Cardiac muscle cell (in vitro differentiated cells and primary cell): Measurements from ENCODE around the gene ATP8A2. TPM values are rescaled to one million over a fixed set of nuclear protein-coding genes. Genes with fewer than 3 reads are reported as not detected.

ENCODE experiments used
- DNase-seq, 2 donors: peaks; one replicate each; pipeline versions ENCODE4 v3.0.0 to v3.0.0-alpha.2; 2010 to 2017; ENCODE audit warnings: low read depth in 1 of 2, low spot score in 1 of 2
- H3K27ac ChIP-seq: fragments of 200-600 bp; sonication (generic); 2 replicates; pipeline ENCODE4 v1.5.1; 2016
- H3K27me3 ChIP-seq: fragments of 200-600 bp; sonication (generic); 2 replicates; pipeline ENCODE4 v1.6.0; 2016; ENCODE audit warnings: control low read depth
- H3K36me3 ChIP-seq: fragments of 200-600 bp; sonication (generic); 2 replicates; pipeline ENCODE4 v1.5.1; 2016; ENCODE audit warnings: control low read depth
- H3K4me1 ChIP-seq: fragments of 200-600 bp; sonication (generic); 2 replicates; pipeline ENCODE4 v1.8.1; 2017; ENCODE audit warnings: low read depth, mild to moderate bottlenecking, mixed run types
- H3K4me3 ChIP-seq: fragments of 200-600 bp; sonication (generic); 2 replicates; pipeline ENCODE4 v1.5.1; 2016; ENCODE audit warnings: mild to moderate bottlenecking
- H3K9me3 ChIP-seq: fragments of 200-600 bp; sonication (generic); 2 replicates; pipeline ENCODE4 v1.5.1; 2017; ENCODE audit warnings: low read depth, mild to moderate bottlenecking, control low read depth
- polyA plus RNA-seq: library from polyadenylated mRNA; unstranded; fragments of >200 nt; fragmentation: Nextera tagmentation; extraction: Ambion mirVana; gene quantifications from 2 replicates; pipeline ENCODE4 v1.2.1, GENCODE V29; 2016
- total RNA-seq: library from RNA; depleted of rRNA; stranded (reverse); fragments of >200 nt; gene quantifications from 2 replicates; pipeline ENCODE4 v1.2.3, GENCODE V29; 2016
- TF ChIP-seq, protein P1 (sequence below): IDR thresholded peaks from 2 replicates; pipeline ENCODE4 v1.5.1; 2012; ENCODE audit warnings: low read depth, mild to moderate bottlenecking, low read length

Gene ATP8A2
- total and polyA plus RNA-seq, 2 experiments from 2014 or later, result 0.86 to 0.89 TPM

- no peak overlapping the region for H3K4me3 ChIP-seq
- DNase-seq, result no peak
- TF ChIP-seq, protein P1, sequence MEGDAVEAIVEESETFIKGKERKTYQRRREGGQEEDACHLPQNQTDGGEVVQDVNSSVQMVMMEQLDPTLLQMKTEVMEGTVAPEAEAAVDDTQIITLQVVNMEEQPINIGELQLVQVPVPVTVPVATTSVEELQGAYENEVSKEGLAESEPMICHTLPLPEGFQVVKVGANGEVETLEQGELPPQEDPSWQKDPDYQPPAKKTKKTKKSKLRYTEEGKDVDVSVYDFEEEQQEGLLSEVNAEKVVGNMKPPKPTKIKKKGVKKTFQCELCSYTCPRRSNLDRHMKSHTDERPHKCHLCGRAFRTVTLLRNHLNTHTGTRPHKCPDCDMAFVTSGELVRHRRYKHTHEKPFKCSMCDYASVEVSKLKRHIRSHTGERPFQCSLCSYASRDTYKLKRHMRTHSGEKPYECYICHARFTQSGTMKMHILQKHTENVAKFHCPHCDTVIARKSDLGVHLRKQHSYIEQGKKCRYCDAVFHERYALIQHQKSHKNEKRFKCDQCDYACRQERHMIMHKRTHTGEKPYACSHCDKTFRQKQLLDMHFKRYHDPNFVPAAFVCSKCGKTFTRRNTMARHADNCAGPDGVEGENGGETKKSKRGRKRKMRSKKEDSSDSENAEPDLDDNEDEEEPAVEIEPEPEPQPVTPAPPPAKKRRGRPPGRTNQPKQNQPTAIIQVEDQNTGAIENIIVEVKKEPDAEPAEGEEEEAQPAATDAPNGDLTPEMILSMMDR, result no peak
Measured at GRCh38 chr13:25796474-25796873, 424.7 kb downstream of the ATP8A2 start.

GRCh38 chr13:25798998-25799397 is 427.2 kb downstream of the ATP8A2 start:
- Histone ChIP-seq H3K4me1 (peaks cover 10% of the 10 kb centered on the region), H3K27ac (no peak overlapping the region), H3K4me3 (no peak overlapping the region), H3K9me3 (no peaks in the 10 kb centered on the region), H3K36me3 (no peaks in the 10 kb centered on the region), H3K27me3 (no peaks in the 10 kb centered on the region)
- TF ChIP-seq, protein P1, result no peak
- DNase-seq, result no peak

More at GRCh38 chr13:25796474-25796873, 424.7 kb downstream of the ATP8A2 start:
- no peak overlapping the region for H3K27ac ChIP-seq
- no peaks in the 10 kb centered on the region for H3K36me3 ChIP-seq
- H3K27me3 ChIP-seq, result no peaks in the 10 kb centered on the region
- H3K9me3 ChIP-seq, result no peaks in the 10 kb centered on the region
- peaks cover 10% of the 10 kb centered on the region for H3K4me1 ChIP-seq

- Histone ChIP-seq H3K4me3 (no peak overlapping the region), H3K27ac (no peak overlapping the region)
- TF ChIP-seq, protein P1, result no peak
Measured at GRCh38 chr13:25800523-25800922, 428.7 kb downstream of the ATP8A2 start.

GRCh38 chr13:25802579-25802978 is 430.8 kb downstream of the ATP8A2 start:
- no peak overlapping the region for H3K4me3 ChIP-seq
- no peaks in the 10 kb centered on the region for H3K36me3 ChIP-seq
- no peaks in the 10 kb centered on the region for H3K9me3 ChIP-seq
- DNase-seq, result no peak
- no peak overlapping the region for H3K27ac ChIP-seq
- H3K27me3 ChIP-seq, result no peaks in the 10 kb centered on the region
- H3K4me1 ChIP-seq, result peaks cover 15% of the 10 kb centered on the region
- TF ChIP-seq, protein P1, result no peak

More at GRCh38 chr13:25800523-25800922, 428.7 kb downstream of the ATP8A2 start:
- Histone ChIP-seq H3K36me3 (no peaks in the 10 kb centered on the region), H3K4me1 (peaks cover 10% of the 10 kb centered on the region), H3K27me3 (no peaks in the 10 kb centered on the region), H3K9me3 (no peaks in the 10 kb centered on the region)
- no peak for DNase-seq

DNA sequence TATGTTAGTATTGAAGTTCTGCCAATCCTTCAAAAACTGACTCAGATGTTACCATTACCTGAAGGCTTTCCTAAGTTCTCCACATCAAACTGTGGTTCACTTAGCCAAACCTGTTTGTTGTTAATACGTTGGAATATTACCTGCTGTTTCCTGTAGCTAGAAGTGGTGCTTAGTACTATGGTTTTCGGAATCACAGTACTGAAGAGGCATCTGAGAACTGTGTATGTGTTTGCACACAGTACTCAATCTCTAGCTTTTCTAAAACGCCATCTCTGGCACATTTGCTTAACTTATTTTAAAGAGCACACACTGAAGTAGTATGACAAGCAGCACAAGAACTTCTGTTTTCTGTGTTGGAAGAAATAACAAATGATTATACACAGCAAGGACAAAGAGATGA is 431.9 kb downstream of the ATP8A2 start:
- TF ChIP-seq, protein P1, result no peak
- Histone ChIP-seq H3K4me1 (peaks cover 21% of the 10 kb centered on the region), H3K27ac (no peak overlapping the region), H3K9me3 (no peaks in the 10 kb centered on the region), H3K27me3 (no peaks in the 10 kb centered on the region), H3K36me3 (no peaks in the 10 kb centered on the region), H3K4me3 (no peak overlapping the region)
- DNase-seq, result no peak
